Activated CD4-positive, alpha-beta T cell treated with anti-CD3 and anti-CD28 coated beads, Interleukin-2, amount 50 U/mL, for 48 hours (primary cell): Measurements from ENCODE around the gene CDS2.

Source experiments
- DNase-seq, 2 experiments: peaks; one replicate each; pipeline ENCODE4 v3.0.0-alpha.2; 2020

CDS2 gene

GRCh38 chr20:5214826-5215225, 88.0 kb downstream of the CDS2 start:
- DNase-seq: no peak

- no peak for DNase-seq
Measured at GRCh38 chr20:5215672-5216304, 89.0 kb downstream of the CDS2 start.

GRCh38 chr20:5216663-5217062, 89.9 kb downstream of the CDS2 start:
- no peak for DNase-seq

- no peak for DNase-seq
Measured at GRCh38 chr20:5217616-5218015, 90.8 kb downstream of the CDS2 start.

- no peak for DNase-seq
Measured at GRCh38 chr20:5220321-5221060, 93.7 kb downstream of the CDS2 start.

- DNase-seq: no peak
Measured at GRCh38 chr20:5221061-5221430, 94.2 kb downstream of the CDS2 start.

GRCh38 chr20:5222919-5223634, 96.3 kb downstream of the CDS2 start:
- DNase-seq: peak; percentile 66 to 73

- no peak for DNase-seq
Measured at GRCh38 chr20:5230544-5230943, 103.7 kb downstream of the CDS2 start.

- no peak for DNase-seq
Measured at GRCh38 chr20:5234158-5234557, 107.3 kb downstream of the CDS2 start.

GRCh38 chr20:5234978-5235377, 108.2 kb downstream of the CDS2 start:
- no peak for DNase-seq
